ENCODE results near the gene ALG9.
"Not testable (repeated sequence)": the region's sequence is repeated elsewhere in the genome, so short reads cannot be mapped to it uniquely, and the experiment has no call there.

The ALG9 gene

DNA sequence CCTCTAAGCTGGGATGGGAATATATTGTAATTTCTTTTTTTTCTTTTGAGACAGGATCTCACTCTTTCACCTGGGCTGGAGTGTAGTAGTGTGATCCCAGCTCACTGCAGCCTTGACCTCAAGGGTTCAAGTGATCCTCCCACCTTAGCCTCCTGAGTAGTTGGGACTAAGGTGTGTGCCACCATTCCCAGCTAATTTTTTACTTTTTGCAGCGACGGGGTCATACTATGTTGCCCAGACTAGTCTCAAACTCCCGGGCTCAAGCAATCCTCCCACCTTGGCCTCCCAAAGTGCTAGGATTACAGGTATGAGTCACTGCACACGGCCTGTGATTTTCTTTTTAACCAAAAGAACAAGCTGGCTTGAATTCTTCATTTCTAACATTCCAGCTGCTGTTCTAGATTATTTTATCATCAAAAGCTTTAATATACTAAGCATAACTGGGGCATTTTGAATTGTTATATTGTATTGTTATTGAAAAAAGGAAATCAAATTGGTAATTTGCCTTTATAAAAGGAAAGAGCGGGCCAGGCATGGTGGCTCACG, 78.4 kb downstream of the ALG9 start:
- no peak for DNase-seq

DNA sequence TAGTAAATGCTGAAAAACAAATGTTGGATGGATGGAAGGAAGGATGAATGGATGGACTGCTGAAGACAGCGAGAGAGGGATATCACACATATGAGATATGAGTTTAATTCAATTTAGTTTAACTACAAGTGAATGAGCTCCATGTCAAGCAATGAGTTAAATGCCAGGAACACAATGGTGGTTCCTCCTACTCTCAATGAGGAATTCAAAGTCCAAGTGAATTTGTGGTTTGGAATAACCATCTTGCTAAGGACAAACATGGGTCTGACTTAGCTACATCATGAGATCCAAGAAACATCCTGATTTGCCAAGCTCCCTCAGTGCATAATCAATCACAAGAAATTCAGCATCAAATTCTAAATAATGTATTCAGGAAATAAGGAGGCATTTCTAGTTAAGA, 79.1 kb downstream of the ALG9 start:
- DNase-seq = no peak

DNA sequence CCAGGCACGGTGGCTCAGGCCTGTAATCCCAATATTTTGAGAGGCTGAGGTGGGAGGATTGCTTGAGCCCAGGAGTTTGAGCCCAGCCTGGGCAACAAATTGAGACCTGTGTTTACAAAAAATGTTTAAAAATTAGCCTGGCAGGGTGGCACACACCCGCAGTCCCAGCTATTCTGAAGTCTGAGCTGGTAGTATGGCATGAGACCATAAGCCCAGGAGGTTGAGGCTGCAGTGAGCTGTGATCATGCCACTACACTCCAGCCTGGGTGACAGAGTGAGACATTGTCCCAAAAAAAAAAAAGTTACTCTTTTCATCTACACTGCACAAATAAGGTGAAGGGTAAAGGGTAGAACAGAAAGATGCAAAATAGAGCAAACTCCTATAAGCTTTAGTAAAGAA, 82.9 kb downstream of the ALG9 start:
- DNase-seq = no peak

DNA sequence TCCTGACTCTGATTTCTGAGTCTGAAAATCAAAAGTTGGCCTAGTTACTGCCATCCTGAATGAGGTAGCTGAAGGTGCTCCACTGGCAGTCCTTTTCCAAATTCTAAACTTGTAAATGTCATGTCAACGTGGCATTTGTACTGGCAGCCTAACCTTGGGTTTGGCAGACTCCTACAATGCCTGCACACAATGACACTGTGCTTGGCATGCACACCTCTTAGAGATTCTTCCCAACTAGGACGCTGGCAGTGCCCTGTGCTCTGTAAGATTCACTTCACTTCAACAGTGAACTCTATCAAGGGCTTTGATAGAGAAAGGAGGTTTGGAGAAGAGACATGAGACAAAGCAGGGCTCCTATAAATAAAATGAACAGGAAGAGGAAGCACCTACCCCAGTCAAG, 83.3 kb downstream of the ALG9 start:
- DNase-seq = no peak

DNA sequence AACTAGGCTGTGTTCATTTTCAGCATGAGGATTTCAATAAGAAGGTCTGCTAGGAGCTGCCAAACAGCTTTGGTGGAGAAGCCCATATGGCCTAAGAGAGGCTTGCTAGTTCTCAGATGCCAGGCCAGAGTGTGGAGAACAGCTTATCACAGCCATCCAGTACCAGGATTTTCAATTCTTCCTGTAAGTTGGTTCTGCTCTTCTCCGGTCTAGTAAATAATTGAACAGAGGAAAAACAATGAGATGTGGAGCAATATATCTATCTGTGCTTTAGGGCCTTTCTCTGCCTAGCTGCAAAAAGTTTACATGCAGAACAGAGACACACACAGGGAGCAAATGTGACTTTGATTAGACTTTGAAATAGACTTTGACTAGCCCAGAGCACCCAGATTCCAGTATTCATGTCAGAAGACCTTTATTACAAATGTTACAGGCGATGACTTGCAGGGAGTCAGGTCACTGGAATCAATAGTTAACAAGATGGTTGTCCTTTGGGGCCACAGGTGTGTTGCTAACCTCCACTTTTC, 85.4 kb downstream of the ALG9 start:
- no peak for DNase-seq

DNA sequence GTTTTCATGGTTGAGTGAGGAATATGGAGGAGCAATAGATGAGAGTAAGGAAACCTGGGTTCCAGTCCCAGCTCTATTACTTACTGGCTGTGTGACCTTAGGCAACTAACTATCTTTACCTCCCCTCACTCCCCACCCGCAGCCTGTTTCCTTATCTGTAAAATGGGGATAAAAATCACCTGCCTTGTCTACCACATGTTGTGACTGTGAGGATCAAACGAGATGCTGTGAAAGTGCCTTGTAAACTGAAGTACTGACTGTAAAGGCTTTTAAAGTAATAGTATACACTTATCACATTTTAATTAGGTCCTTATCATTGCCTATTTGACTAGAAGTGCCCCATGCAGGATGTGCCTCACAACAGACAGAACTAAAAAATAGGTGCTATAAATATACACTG, 86.3 kb downstream of the ALG9 start:
- no peak for DNase-seq

DNA sequence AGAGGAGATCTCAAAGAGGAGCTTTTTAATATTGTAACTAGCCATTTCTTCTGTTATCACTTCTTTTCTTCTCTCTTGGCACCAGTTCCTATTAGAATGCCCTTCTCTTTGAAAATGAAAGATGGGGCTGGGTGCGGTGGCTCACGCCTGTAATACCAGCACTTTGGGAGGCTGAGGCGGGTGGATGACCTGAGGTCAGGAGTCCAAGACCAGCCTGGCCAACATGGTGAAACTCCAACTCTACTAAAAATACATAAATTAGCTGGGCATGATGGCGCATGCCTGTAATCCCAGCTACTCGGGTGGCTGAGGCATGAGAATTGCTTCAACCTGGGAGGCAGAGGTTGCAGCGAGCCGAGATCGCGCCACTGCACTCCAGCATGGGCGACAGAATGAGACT, 87.1 kb downstream of the ALG9 start:
- not testable (repeated sequence) for DNase-seq

DNA sequence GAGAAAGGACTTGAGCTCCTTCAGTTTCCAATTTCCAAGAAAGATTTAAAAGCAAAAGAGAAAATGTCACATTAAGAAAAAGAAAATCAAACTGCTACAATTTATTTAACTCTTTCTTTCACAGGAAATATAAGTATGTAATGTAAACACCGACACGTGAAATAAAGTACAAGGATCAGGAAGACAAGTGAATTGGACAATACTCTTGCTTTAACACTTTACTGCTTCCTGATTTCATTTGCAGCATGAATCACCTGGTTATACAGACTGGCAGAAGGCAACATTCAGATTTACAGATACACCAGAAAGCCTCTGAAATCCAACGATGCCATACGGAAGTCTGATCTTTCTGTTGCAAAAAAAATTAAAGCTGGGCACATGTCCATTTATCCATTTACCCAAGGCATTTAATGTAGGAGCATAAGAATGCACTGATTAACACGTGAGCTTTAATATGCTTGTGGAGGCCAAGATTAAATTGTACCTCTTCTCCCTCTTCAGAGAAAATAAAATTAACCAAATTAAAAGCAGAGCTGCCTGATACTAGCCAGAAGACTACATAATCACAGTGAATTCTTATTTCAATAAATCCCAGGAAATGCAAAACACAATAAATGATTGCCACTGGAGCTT, 89.2 kb downstream of the ALG9 start:
- no peak for DNase-seq

DNA sequence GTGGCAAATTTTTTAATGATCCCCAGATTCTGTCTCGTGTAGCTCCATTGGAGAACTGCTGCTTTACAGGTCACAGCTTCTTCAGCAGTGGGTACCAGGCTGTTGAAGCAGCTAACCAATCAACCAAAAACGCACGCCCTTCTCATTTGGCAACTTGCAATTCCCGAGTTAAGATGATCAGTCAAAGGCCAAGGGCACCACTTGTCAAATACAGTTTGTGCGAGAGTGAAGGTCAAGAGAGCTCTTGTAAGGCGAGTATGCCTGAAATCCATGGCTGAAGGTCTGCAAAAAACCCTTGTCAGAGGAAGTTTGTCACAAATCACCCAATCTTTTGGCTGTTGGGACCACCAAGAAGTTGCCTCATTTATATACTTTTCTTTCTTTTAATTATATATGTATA, 92.3 kb downstream of the ALG9 start:
- DNase-seq = no peak

DNA sequence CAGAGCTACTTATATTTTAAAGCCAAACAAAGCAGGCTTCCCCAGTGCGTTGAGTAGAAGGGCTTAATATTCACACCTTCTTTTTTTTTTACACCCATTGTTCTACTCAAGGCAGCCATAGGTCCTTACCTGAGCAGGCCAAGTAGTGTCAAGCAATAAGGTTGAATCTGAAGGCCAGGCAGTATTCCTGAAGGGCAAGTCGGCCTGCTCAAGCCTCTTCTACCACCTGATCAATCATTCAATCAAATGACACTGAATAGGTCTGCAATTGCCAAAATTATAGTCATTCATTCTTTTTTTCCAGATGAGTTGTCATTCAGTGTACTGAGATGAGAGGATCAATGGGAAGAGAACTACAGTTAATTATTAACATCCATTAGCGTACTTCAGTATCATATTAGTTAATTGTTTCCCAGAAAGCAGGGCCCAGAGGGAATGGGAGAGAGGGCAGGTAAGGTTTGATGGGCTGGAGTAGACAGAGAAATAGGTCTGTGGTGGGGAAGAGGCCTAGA, 93.3 kb downstream of the ALG9 start:
- no peak for DNase-seq

DNA sequence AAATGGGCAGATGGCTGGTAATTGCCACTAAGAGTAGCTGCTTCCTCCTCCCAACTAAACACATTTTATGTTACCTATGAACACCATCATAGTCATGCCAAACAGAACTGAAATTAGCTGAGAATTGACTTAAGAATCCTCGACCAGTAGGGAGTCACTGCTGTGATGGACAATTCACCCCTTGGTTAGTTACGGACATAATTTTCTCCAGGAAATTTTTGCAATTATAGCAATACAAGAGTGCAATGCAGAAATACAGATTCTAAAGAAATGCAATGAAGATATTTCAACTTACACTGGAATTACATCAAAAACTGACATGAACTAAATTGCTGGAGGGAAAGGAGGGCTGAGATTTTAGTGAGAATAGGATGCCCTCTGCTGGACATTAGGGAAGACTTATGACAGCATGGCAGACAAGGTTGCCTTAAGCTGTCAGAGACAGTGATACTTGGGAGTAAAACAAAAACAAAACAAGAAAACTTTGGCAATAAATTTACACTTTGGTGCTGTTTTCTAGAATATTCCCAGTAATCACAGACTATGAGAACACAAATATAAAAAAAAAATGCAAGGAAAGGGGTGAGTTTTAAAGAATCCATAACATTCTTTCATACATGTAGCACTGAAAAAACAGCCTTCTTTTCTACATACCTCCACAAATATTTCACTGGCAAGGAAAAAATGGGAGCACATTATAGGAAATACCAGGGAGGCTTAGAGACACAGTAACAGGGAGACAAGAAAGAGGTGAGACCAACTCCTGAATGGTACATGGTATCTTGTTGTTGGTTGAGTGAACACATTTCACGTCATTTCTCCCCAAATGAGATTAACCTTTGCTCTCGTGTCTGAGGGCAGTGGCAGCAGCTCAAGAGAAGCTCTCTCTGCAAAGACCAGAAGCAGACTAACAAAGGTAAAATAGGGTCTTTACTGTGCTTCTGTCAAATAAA, 94.0 kb downstream of the ALG9 start:
- no peak for DNase-seq

DNA sequence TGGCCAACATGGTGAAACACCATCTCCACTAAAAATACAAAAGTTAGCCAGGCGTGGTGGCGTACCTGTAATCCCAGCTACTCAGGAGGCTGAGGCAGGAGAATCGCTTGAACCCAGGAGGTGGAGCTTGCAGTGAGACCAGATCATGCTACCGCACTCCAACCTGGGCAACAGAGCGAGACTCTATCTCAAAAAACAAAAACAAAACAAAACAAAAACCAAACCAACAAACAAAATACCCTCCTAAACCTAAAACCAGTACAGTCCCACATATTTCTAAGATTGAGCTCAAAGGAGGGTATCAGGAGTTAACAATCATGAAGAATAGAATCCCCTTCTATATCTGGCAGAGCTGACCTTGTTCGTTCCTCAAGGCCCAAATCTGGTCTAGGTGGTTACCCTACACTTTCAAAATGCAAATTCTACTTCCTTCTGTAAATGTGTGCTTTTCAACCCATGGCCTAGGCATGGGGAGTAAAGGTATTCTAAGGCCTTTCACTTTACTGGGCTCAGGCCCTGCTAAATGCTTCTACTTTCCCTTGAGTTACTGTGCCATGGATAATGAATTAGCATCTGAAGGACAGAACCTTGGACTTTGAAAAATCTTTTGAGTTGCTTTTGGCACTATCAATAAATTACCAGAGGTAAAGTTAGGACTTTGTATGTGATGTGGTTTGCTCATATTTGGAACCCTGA, 94.8 kb downstream of the ALG9 start:
- no peak for DNase-seq

DNA sequence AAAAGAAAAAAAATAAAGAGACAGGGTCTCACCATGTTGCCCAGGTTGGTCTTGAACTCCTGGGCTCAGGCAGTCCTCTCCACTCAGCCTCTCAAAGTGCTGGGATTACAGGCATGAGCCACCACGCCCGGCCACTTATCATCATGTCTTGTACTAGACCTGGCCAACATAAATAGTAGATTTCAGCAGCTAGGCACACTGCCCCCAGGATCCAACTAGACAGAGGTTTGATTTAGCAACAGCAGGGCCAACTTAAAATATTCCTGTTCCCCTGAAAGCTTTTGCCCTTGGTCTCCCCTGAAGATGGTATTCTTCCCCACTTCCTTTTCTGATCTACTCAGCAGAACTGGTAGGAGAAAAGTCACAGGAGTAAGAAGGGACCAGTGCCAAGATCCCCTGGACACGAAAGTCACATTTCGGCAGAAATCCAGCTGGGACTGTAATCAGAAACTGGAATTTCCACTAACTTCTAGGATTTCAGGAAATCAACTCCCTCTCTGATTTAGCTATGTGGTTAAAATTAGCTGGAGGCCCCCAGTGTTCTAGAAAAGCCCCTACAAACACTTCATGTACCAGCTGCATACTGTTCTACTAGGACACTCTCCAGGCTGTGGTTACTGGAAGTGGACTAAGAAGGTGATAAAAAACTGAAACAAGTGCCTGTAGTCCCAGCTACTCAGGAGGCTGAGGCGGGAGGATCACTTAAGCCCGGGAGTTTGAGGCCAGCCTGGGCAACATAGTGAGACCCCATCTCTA, 96.2 kb downstream of the ALG9 start:
- no peak for DNase-seq

DNA sequence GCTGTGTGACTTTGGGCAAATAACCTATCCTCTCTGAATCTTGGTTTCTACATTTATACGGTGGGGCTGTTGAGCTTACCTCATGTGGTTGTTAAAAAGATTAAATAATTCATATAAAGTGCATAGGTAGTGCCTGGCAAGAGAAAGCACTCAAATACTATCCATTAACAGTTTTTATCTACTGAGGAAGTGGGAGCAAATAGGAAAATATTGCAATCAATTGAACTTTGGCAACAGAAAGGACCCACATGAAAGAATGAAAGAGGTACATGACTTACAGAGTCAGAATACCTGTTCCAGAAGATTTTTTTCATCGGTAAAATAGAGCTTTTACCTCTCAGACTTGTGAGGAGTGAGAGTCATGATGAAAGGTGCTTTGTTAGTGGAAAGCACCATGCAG, 98.8 kb downstream of the ALG9 start:
- DNase-seq = no peak

DNA sequence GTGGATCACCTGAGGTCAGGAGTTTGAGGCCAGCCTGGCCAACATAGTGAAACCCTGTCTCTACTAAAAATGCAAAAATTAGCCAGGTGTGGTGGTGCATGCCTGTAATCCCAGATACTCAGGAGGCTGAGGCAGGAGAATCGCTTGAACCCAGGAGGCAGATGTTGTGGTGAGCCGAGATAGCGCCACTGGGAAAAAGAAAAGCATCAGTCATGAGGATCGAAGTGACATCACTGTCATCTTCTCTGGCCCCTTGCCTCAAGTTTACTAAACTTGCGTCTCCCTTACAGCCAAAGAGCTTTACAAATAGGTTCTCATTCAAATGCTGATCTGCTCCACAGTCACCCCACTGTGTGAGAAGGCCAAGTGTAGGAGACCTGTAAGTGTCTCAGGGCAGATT, 100.2 kb downstream of the ALG9 start:
- DNase-seq = not testable (repeated sequence)

DNA sequence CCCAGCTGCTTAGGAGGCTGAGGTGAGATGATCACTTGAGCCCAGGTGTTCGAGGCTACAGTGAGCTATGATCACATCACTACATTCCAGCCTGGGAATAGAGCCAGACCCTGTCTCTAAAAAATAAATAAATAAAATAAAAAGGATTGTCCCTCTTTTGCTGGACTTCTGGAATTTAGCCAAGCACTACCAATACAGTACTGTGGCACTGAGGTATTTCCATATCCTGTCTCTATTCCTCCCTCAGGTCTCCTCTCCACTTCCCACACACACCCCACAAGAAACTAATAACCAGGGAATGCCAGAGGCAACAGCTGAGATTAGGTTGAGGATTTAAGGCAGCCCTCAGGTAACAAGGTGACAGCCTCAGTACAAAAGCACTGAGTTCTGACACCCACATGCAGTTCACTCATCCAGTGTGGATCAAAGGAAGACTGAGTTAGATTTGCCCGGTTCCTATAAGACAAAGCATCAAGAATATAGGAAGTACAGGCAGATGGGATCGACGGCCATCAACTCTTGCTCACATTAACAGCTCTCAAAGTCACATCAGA, 100.7 kb downstream of the ALG9 start:
- DNase-seq = no peak

DNA sequence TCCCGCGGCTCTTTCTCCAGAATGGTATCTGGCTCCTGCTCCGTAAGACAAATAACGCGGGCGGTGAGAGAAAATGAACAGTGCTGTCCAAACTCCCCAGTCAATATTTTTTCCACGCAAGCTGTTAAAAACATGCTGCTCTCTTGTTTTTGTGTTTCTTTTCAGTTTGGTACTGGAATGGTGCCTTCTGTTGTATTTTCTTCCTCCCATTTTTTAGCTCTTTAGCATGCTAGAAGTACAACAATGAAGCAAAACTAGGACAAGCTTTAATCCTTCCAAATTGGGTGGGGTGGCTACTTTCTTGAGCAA, 104.6 kb downstream of the ALG9 start:
- no peak for DNase-seq

DNA sequence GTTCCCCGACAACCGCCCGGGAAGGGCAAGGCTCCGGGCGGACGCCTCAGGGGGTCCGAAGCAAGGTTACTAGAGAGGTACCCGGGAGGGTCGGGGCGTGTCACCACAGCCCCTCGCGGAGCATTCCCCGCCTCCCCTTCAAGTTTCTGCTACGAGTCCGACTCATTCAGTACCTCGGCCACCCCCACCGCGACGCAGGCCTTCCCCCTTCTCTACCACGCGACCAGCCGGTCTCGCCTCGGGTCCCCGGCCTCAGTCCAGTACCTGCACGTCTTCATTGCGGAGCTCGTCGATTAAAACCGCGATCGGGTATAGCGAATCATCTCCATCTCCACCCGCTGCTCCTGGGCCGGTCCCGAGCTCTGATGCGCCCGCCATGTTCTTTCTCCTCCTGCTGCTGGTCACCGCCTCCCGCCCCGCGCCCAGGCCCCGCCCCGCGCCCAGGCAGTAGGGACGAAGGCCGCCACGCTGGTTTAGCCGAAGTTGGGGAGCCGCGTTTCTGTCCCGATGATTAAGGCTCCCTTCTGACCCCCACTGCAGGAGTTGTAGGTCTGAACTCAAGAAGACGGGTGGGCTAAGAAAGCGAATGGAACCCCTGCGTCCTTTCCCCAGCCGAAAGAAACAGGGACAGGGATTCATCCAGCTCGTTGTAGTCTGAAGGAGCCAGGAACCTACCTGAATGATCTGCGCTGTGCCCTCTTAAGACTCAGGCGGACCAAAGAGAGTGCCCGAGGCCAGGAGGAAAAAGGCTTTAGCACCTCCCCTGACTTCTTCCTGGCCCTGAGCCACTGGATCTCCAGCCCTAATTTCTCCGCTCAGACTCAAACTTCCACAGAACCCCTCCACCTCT, 105.2 kb downstream of the ALG9 start, which contains the start of gene PPP2R1B:
TSS of gene PPP2R1B (minus strand) at position 406 of the 850 bp plus-strand sequence. CDS start at position 378, 28 bp downstream.
- peak; percentile 75 for DNase-seq

DNA sequence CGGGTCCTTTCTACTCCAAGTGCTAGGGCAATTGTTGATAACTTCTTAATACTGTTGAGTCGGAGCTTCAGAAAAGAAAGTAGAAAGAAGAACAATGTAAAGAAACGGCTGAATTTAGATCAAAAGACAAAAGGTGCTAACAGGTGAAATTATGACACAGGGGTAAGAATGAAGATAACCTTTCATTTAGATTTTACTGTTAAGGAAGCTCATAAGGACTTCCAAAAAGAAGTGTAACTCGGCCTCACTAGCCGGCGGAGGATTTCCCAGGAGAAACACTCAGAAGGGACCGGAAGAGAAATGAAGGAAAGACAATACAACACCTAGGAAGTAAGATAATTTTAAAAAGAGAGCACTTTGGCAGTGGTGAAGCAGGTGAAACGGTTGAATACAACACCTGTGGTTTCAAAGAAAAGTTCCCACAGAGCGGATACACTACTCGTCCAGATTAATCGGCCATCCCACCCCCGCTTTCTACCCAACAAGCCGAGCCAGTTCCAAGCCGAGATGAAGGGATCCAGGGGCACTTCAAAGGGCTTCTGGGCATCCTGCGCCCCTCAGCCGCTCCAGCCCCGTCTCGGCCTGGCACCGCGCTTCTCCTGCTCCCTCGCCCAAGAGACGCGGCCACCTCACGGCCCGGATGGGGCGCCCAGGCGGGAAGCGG, 105.9 kb downstream of the ALG9 start:
- no peak for DNase-seq

DNA sequence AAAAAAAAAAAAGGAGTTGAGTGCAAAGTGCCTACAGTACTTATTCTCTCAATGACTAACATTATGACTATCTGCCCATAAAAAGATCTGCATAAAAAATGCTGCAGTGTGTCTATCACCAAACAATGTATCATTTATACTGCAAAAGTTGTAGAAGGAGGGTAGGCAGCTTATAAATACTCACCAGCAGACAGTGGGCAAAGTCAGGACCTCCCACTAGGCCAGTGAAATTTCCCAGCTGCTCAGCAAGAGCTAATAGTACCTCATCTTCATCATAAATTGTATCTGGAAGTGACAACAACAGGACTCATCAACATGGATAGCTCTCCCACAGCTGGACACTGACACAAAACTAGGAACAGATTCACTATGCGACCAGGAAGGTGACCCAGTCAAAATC, 106.8 kb downstream of the ALG9 start:
- DNase-seq = no peak
